NCI-H2081 treated with DMSO at 0.1 percent for 48 hours (cell line): ENCODE results near the gene ARHGEF16.

Experiments used
- DNase-seq: peaks from one replicate; lab custom pipeline; 2025; lab: John Stamatoyannopoulos, UW

ARHGEF16 gene

DNA sequence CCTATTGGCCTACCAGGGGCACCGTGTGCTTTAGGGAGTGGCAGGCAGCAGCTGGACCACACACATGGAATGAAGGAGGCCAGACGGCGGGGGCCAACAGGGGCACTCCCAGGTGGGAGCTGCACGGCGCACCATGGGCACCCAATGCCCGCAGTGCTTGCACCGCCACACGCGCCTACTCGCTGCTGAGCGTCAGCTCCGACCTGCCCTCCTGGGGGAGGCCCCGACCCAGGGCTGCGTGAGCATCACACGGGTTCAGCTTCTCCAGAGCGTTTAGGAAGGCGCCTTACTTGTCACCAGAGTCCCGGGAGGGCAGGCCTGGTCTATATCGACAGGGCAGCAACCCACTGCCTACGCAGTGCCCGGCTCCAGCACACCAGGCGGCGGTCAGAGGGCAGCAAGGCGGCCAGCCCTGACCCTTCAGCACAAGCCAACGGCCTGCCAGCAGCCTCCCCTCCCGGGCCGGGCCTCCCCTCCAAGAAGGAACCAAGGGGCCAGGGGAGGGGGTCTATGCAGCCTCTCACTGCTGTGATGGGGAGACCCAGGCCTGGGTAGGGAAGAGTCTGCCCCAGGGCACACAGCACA is 64.9 kb downstream of the ARHGEF16 start:
- DNase-seq: no peak

DNA sequence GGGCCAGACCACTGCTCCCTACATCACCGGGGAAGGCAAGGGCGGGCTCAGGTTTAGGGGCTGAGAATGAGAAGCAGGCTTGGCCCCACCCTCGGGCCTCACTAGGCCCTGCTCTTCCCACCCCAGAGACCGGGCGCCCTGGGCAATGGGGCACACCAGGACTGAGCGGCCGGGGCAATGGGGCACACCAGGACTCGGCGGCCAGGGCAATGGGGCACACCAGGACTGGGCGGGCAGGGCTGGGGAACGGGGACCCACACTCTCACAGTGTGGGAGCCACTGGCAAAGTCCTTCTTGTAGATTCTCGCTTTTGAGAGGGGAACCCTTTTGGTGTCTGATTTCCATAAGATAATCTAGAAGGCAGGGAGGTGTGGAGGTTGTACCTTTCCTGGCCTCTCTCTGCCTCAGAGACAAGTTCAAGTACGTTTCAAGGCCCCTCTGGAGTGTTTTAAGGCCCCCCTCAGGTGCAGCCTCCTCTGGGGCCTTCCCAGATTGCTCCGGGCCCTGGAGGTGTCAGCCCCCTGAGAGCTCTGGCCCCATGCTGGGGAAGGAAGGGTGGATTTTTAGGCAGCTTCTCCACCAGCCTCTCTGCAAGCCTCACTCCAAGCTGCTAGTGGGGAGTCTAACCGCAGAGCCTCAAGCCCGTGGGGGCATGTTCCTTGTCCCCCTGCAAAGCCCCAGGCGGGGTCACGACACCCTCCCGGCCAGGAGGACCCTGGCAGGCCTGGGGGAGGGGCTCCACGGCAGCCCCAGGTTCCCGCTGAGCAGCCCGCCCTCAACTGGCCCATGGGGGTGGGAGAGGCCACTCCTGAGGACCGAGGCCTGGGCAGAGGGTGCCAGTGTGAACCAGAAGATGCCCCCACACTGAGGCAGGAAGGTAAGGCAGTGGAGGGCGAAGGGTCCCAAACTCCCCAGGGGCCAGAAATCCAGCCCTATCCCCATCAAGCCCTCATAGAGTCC is 66.2 kb downstream of the ARHGEF16 start:
- DNase-seq: no peak

DNA sequence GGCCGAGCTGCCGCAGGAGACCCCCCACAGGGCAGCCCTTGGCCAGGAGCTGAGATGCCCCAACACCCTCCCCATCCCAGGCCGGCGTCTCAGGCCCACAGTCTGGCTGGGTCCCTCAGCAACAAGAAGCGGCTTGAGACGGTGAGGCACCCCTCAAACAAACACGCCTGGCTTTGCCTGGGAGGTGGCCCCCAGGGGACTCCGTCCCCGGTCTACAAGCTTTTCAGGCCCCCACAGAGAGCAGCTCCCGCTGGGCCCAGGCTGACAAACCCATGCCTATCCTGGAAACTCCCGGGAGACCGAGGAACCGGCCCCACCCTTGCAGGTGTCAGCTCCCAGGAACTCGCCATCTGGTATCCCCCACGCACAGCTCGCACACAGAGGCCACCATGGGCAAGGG is 67.0 kb downstream of the ARHGEF16 start:
- no peak for DNase-seq

DNA sequence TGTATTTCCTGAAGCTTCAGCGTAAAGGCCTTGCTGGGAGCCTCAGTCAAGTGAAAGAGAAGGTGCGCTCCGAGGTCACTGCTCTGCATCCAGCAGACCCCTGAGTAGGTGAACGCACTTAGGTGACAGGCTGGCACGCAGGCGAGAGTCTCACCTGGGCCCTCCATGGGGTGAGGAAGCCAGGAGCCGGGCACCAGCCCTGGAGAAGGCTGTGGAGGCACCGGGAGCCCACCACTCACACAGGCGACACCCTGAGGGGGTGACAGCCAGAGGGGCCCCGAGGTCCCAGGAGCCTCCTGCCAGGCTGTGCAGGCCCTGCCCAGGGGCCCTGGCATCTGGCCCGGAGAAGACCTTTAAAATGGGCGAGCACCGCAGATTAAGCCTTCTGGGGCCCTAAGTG is 67.6 kb downstream of the ARHGEF16 start:
- DNase-seq: no peak

DNA sequence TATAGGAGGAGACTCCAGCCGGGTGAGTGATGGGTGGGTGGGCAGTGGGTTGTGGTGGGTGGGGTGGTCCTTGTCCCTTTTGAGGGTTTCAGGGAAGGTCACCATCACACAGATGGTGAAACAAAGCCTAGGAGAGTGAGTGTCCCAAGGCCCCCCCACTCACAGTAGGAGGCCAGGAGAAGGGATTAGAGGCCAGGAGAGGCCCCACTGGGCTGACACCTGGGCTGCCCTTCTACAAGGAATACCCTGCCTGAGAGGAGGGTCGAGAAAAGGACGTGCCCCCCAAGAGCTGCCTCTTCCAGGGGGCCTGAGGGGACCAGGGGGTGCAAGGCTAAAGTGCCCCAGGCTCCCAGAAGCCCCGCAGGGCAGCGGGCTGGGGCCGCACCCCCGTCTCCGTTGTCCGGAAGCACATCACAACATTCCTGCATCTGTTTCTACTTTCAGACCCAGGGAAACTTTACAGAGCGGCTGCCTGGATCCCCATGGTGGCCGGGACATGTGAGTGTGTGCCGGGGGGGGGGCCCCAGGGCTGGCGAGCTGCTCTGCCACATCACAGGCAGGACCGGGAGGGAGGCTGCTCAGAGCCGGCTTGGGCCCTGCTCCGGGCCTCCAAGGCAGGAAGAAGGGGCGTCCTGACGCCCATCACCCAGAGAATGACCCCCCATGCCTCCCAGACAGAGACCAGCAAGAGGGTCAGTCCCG is 68.2 kb downstream of the ARHGEF16 start:
- no peak for DNase-seq

DNA sequence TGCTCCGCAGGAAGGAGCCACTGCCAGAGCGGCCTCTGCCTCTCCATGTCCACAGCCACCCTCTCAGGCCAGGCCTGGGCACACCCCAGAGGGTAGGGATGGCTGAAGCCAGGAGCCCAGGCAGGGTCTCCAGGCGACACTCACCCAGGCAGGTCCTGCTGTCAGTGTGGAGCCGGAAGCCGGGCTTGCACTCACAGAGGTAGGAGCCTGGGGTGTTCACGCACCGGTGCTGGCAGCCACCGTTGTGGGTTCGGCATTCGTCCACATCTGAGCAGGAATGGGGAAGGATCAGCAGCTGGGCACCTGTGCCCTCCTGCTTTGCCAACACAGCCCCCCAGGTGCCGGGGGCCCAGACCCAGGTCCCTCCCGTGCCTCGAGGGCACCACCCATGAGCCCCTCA is 69.5 kb downstream of the ARHGEF16 start:
- DNase-seq: no peak

DNA sequence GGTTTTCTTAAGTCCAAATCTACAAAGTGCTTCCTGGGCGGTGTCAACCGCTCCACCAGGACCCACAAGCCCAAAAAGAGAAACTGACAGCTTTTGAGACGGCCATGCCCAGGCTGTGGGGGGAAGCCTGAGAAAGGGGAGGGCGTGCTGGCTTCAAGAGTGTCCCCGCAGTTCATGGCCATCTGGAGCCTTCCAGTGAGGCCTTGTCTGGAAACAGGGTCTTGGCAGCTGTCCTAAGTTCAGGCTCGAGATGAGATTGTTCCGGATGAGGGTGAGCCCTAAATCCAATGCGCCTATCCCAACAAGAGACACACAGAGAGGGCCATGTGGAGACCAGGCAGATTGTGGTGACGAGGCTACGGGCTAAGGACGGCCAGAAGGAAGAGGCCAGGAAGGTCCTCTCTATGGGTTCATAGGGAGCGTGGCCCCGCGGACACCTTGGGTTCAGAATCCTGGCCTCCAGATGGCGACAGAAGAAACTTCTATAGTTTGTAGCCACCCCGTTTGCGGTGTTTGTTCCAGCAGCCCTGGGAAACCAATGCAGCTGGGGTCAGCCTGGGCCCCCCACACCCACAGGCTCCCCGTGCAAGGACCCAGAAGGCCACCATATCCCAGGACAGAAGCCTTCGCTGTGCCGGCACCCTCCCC is 70.2 kb downstream of the ARHGEF16 start:
- DNase-seq: no peak

DNA sequence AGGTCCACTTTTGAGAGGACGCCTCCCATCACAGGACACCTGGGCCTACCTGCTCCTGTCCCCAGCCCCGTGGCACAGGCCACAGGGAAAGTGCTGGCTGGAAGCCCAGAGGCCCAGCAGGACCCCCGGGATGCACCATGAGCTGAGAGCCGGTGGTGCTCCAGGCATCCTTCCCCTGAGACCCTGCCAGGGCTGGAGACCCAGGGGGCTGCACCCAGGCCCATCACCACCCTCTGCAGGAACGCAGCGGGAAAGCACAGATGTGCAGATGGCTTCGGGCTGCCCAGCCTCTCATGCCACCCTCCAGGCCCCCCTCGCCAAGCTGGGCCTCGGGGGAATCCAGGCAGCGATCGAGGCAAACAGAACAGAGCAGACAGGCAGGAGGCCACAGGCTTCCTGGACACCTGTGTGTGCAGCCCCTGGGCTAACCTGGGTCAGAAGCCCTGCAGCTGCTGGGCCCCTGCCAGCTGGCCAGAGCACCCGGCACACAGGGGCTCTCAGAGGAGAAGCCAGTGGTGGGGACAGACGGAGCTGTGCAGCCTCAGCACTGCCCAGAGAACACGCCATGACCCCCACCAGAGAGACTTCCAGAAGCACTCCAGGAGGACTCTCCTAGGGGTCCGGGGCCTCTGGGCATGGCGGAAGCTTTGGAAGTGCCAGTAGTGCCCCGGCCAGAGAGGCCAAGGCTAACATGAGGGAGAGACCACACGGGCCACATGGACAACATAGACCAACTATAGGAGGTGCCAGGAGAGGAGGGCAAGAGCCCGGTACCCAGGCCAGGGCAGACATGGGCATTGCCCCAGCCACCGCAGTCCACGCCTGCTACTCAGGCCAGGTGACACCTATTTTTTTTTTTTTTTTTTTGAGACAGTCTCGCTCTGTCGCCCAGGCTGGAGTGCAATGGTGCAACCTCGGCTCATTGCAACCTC is 71.4 kb downstream of the ARHGEF16 start:
- no peak for DNase-seq

DNA sequence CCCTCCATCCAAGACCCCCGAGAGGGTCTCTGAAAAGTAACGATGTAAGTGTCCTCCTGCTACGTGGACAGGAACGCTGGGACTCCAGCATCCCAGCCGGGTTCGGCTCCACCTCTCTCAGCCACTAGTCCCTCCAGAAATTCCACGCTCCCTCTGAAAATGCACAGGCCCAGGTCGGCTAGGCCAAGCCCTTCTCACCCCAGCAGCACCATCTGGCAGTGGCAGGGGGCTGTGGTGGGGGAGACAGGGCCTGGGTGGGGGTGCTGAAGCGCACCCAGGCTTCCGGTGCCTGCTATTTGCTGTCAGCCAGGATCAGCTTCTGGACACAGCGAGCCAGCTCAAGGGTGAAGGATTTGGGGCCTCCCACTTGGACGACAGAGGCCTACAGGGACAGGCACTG is 73.3 kb downstream of the ARHGEF16 start:
- DNase-seq: no peak

DNA sequence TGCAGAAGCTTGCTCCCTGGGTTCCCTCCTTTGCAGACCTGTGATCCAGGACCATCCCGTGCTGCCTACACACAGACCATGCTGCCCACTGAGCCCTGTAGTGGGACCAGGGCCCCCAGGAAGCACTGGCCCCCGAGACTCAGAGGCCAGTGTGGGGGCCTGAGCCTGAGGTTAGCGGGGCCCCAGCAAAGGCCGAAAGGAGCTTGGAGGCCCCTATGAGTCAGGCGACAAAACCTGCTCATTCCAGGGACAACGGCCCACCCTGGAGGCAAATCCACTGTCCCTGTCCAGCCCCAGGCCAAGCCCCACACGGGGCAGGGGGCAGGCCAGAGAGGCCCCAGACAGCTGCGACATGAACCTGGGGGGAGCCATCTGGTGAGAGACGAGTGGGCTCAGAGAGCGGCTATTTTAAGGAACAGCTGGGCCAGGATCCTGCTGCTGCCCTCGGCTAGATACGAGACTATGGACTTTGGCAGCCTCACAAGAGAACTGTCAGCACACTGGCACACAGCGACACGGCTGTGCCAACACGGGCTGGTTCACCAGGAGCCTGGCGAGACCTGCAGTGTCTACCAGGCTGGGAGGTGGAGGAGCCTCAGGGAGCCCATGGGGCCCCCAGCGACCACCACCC is 74.7 kb downstream of the ARHGEF16 start:
- no peak for DNase-seq

DNA sequence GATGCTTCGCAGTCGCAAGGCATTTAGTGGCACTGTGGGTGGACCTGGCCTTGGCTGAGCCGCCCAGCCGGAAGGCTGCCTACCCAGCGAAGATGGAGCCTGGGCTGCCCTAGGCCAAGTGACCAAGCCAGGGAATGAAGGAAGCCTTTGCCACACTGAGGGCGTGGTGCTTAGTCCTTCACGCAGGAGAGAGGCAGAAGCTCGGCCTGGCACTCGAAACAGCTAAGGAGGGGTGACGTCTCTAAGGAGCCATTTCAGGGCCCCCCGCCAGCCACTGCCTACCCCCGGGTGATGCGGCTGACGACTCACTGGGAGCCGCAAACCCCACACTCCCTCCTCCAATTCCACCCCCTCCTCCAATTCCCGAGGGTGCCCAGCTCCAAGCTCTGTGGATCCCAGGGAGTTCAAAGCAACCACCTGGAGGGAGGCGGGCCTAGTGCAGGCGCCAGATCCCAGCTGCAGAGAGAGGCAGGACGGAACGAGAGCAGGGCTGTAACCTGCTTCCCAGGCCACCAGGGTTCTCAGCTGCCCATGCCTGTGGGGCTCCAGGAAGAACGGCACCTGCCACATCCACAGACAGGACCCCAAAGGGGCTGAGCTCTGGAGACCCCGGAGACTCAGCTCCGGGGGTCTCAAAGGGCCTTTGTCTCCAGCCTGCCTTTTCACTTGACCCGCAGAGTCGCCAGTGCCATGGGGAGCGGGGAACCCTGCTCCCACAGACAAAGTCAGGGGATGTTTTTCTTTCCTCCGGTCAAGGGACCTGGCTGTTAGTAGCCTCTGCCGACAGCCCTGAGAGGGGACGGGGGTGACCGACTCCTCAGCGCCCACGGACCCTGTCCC is 75.8 kb downstream of the ARHGEF16 start:
- no peak for DNase-seq
